ENCODE measurements around the gene PSMB2. TPM values are rescaled to one million over a fixed set of nuclear protein-coding genes. Genes with fewer than 3 reads are reported as not detected.

The PSMB2 gene
- total RNA-seq, 1 donor from 2014 or later, result 66.3 TPM

GRCh38 chr1:35656863-35657232 is 15.5 kb upstream of the PSMB2 start:
- Mint-ChIP-seq H3K4me3 (no peak overlapping the region), H3K4me1 (ENCODE audit: unreplicated experiment) (no peaks in the 10 kb centered on the region), H3K9me3 (no peaks in the 10 kb centered on the region), H3K36me3 (no peaks in the 10 kb centered on the region), H3K27ac (no peak overlapping the region), H3K27me3 (peaks cover 41% of the 10 kb centered on the region)
- no peak for DNase-seq (ENCODE audit: extremely low spot score, unreplicated experiment)
- TF ChIP-seq CTCF (conservative IDR thresholded peaks at IDR 0.05), result no peak

- Mint-ChIP-seq H3K9me3 (no peaks in the 10 kb centered on the region), H3K4me3 (no peak overlapping the region), H3K27me3 (peaks cover 47% of the 10 kb centered on the region), H3K4me1 (ENCODE audit: unreplicated experiment) (no peaks in the 10 kb centered on the region), H3K27ac (no peak overlapping the region), H3K36me3 (no peaks in the 10 kb centered on the region)
- no peak for TF ChIP-seq CTCF (conservative IDR thresholded peaks at IDR 0.05)
- no peak for DNase-seq (ENCODE audit: extremely low spot score, unreplicated experiment)
These were observed 15.0 kb upstream of the PSMB2 start for GRCh38 chr1:35656148-35656862.

GRCh38 chr1:35655196-35655595 is 13.9 kb upstream of the PSMB2 start:
- no peaks in the 10 kb centered on the region for H3K36me3 Mint-ChIP-seq
- no peak overlapping the region for H3K4me3 Mint-ChIP-seq
- no peaks in the 10 kb centered on the region for H3K9me3 Mint-ChIP-seq
- H3K27me3 Mint-ChIP-seq, result peaks cover 53% of the 10 kb centered on the region
- TF ChIP-seq CTCF (conservative IDR thresholded peaks at IDR 0.05), result no peak
- no peaks in the 10 kb centered on the region for H3K4me1 Mint-ChIP-seq (ENCODE audit: unreplicated experiment)
- no peak for DNase-seq (ENCODE audit: extremely low spot score, unreplicated experiment)
- H3K27ac Mint-ChIP-seq, result no peak overlapping the region

- Mint-ChIP-seq H3K36me3 (no peaks in the 10 kb centered on the region), H3K9me3 (no peaks in the 10 kb centered on the region), H3K27me3 (peaks cover 77% of the 10 kb centered on the region), H3K4me3 (no peak overlapping the region), H3K27ac (no peak overlapping the region), H3K4me1 (ENCODE audit: unreplicated experiment) (no peaks in the 10 kb centered on the region)
- no peak for DNase-seq (ENCODE audit: extremely low spot score, unreplicated experiment)
- no peak for TF ChIP-seq CTCF (conservative IDR thresholded peaks at IDR 0.05)
These were observed 9.1 kb upstream of the PSMB2 start for GRCh38 chr1:35650416-35650815.

GRCh38 chr1:35646043-35646442 is 4.7 kb upstream of the PSMB2 start:
- no peak overlapping the region for H3K4me3 Mint-ChIP-seq
- DNase-seq (ENCODE audit: extremely low spot score, unreplicated experiment), result no peak
- H3K9me3 Mint-ChIP-seq, result no peaks in the 10 kb centered on the region
- peaks cover 4% of the 10 kb centered on the region for H3K36me3 Mint-ChIP-seq
- no peak overlapping the region for H3K27ac Mint-ChIP-seq
- no peak for TF ChIP-seq CTCF (conservative IDR thresholded peaks at IDR 0.05)
- peaks cover 63% of the 10 kb centered on the region for H3K27me3 Mint-ChIP-seq
- H3K4me1 Mint-ChIP-seq (ENCODE audit: unreplicated experiment), result peaks cover 6% of the 10 kb centered on the region

Data from type B pancreatic cell (in vitro differentiated cells).